ENCODE measurements around the gene SLC11A2. TPM values are rescaled to one million over a fixed set of nuclear protein-coding genes. Genes with fewer than 3 reads are reported as not detected.

Gene SLC11A2
- total and polyA plus RNA-seq, 2 of the 4 experiments (the other 2 are of a cell fraction) = 28.0 to 45.3 TPM

- Histone ChIP-seq H4K91ac (ENCODE audit: insufficient read depth, low read depth, low read length) (no peak overlapping the region), H4K8ac (ENCODE audit: low read depth in 2 of 2, low read length in 2 of 2) (no peak overlapping the region), H2BK20ac (ENCODE audit: low read depth, low read length) (no peak overlapping the region), H2BK5ac (ENCODE audit: low read depth, low read length, poor library complexity, severe bottlenecking) (no peak overlapping the region), H4K5ac (ENCODE audit: low read depth, low read length) (no peak overlapping the region), H2AK9ac (replicated peaks; ENCODE audit: low read depth, low read length, poor library complexity) (no peak overlapping the region), H3K27ac (ENCODE audit: insufficient read depth, low read length) (no peak overlapping the region), H3K4me1 (ENCODE audit: control insufficient read depth, insufficient read depth, low read length) (peaks cover 3% of the 10 kb centered on the region), H2AFZ (replicated peaks; ENCODE audit: low read length, poor library complexity) (no peak overlapping the region), H2BK15ac (ENCODE audit: low read depth, low read length) (no peak overlapping the region), H3K23ac (ENCODE audit: low read depth, low read length) (no peak overlapping the region), H3K4me3 (ENCODE audit: insufficient read depth, low read depth, low read length) (no peak overlapping the region), H3K9me1 (ENCODE audit: insufficient read depth, low read length) (peaks cover 2% of the 10 kb centered on the region; the same call in 1 of the 2 replicates), H3K18ac (ENCODE audit: low read depth, low read length) (no peak overlapping the region), H2AK5ac (ENCODE audit: low read depth, low read length) (no peak overlapping the region), H2BK120ac (ENCODE audit: low read depth, low read length) (no peak overlapping the region), H3K36me3 (ENCODE audit: control insufficient read depth, insufficient read depth, low read length) (peaks cover 2% of the 10 kb centered on the region; the same call in 1 of the 2 replicates), H3K14ac (replicated peaks; ENCODE audit: low read depth, low read length) (no peak overlapping the region), H3K56ac (ENCODE audit: extremely low read depth, insufficient read depth, low read length) (no peak overlapping the region), H4K20me1 (ENCODE audit: insufficient read depth, low read length) (peaks cover 19% of the 10 kb centered on the region; the same call in 1 of the 2 replicates), H3K79me1 (ENCODE audit: low read depth in 1 of 2, low read length in 2 of 2) (peaks cover 14 to 46% of the 10 kb centered on the region in 2 experiments), H3K27me3 (ENCODE audit: control insufficient read depth, insufficient read depth, low read length) (no peaks in the 10 kb centered on the region), H3K4ac (ENCODE audit: low read depth, low read length) (no peak overlapping the region), H3K9me3 (ENCODE audit: control insufficient read depth, insufficient read depth, low read length) (no peaks in the 10 kb centered on the region), H3K4me2 (ENCODE audit: low read depth, low read length) (no peak overlapping the region), H3K9ac (ENCODE audit: low read depth, low read length) (no peak overlapping the region)
- ChIA-PET CTCF (interaction anchor here (0.9 to 2.0 kb wide), 3 partner anchors 16 to 328 kb away, joined by 3 to 6 read pairs (median 4); no protein-coding TSS in a partner anchor), POLR2A (ENCODE audit: unreplicated experiment) (interaction anchor here (0.6 kb wide), 2 partner anchors 9 to 249 kb away, joined by 3 to 7 read pairs; partner anchors contain the start of gene ATF1)
- dilution Hi-C loops (cut with HindIII; ENCODE audit: low sequenced_read_pairs, unreplicated experiment) = no loop called here
- ATAC-seq (ENCODE audit: low read depth) (no peak), DNase-seq (no peak)
- no TSS peak for BruUV-seq (replicated peaks)
- in situ Hi-C loops (cut with MboI; ENCODE audit: low sequenced_read_pairs) = no loop called here
- WGBS, 2 experiments (ENCODE audit: extremely low coverage in 2 of 2, insufficient read length in 1 of 2) = 40% methylated on average over 1 of the region's 5 CpGs; no CpG with 5 or more reads in 1 of the 2 experiments
- no peak for TF ChIP-seq CHD1 (IDR thresholded peaks at IDR 0.05; ENCODE audit: low read depth, low read length)
- intact Hi-C loops (cut with micrococcal nuclease) = no loop called here
Observed at GRCh38 chr12:51012570-51013236, 13.5 kb downstream of the SLC11A2 start.
